Endothelial cell of umbilical vein (primary cell): Measurements from ENCODE around the gene SLC35B2. TPM values are rescaled to one million over a fixed set of nuclear protein-coding genes. Genes with fewer than 3 reads are reported as not detected.

Source experiments
- BruUV-seq: library from RNA; stranded (reverse); fragments of 400-500 nt; replicated peaks from 2 replicates; lab custom pipeline; 2021; lab: Mats Ljungman, UMichigan
- CTCF ChIA-PET: fragments of 300-600, 350-600 bp; sonication (Branson Sonifier 250); formaldehyde crosslinking; loops from one replicate; lab custom pipeline; 2021; ENCODE audit warnings: antibody characterized with exemption, inconsistent platforms; lab: Charles Lee
- POLR2A ChIA-PET: fragments of 300-600, 350-600 bp; sonication (Branson Sonifier 250); formaldehyde crosslinking; loops from one replicate; lab custom pipeline; 2021; ENCODE audit warnings: antibody characterized with exemption, inconsistent platforms; lab: Charles Lee
- DNase-seq: peaks from one replicate; pipeline ENCODE4 v3.0.0-alpha.2; 2011; ENCODE audit warnings: low read depth, low spot score
- FAIRE-seq: peaks from 2 replicates; lab custom pipeline; 2011; peaks lifted over from hg19 to GRCh38; lab: Jason Lieb, UNC
- H2AFZ ChIP-seq: 2 replicates; pipeline ENCODE4 v1.6.0; 2012; ENCODE audit warnings: low read depth, low read length, control low read depth, inconsistent platforms
- H3K27ac ChIP-seq: 2 replicates; pipeline ENCODE4 v1.5.1; 2011; ENCODE audit warnings: low read depth, mild to moderate bottlenecking, control low read depth, low read length, moderate library complexity; ENCODE audit not compliant: insufficient read depth
- H3K27me3 ChIP-seq, 2 experiments: 2 replicates each; pipeline versions ENCODE4 v1.6.0 to v1.6.1; 2011; ENCODE audit warnings: low read length in 2 of 2, mixed read lengths in 1 of 2; ENCODE audit not compliant: control insufficient read depth in 2 of 2, insufficient read depth in 2 of 2
- H3K36me3 ChIP-seq, 2 experiments: 2 replicates in 1 of 2; 3 replicates in 1 of 2; pipeline ENCODE4 v1.5.1; 2011; ENCODE audit warnings: low read length in 2 of 2, mild to moderate bottlenecking in 1 of 2, moderate library complexity in 1 of 2; ENCODE audit not compliant: control insufficient read depth in 2 of 2, insufficient read depth in 2 of 2; ENCODE audit errors: extremely low read depth in 1 of 2
- H3K4me1 ChIP-seq: 3 replicates; pipeline ENCODE4 v1.5.1; 2011; ENCODE audit warnings: mild to moderate bottlenecking, low read length; ENCODE audit not compliant: control insufficient read depth, insufficient read depth; ENCODE audit errors: extremely low read depth
- H3K4me2 ChIP-seq: 2 replicates; pipeline ENCODE4 v1.6.1; 2011; ENCODE audit warnings: low read length, control low read depth, mixed read lengths; ENCODE audit not compliant: insufficient read depth
- H3K4me3 ChIP-seq, 3 experiments: fragments of 200-600 bp in 1 of 3; sonication (generic), shearing (Covaris generic) in 1 of 3; replicated peaks in 1 of 3; 2 replicates each; pipeline ENCODE4 v1.5.1; 2011 to 2016; ENCODE audit warnings: control low read depth in 3 of 3, low read length in 3 of 3, mild to moderate bottlenecking in 2 of 3, inconsistent platforms in 1 of 3, low read depth in 1 of 3, moderate library complexity in 1 of 3; ENCODE audit not compliant: insufficient read depth in 1 of 3
- H3K79me2 ChIP-seq: 2 replicates; pipeline ENCODE4 v1.6.0; 2012; ENCODE audit warnings: low read length, inconsistent platforms; ENCODE audit not compliant: control insufficient read depth, insufficient read depth
- H3K9ac ChIP-seq: replicated peaks from 2 replicates; pipeline ENCODE3; 2011; ENCODE audit warnings: low read length, control low read depth; ENCODE audit not compliant: insufficient read depth; ENCODE audit errors: extremely low read depth
- H3K9me1 ChIP-seq: replicated peaks from 3 replicates; pipeline ENCODE4 v1.6.0; 2011; ENCODE audit warnings: mild to moderate bottlenecking, low read length; ENCODE audit not compliant: control insufficient read depth, insufficient read depth; ENCODE audit errors: extremely low read depth
- H3K9me3 ChIP-seq: replicated peaks from 2 replicates; pipeline ENCODE4 v1.5.1; 2012; ENCODE audit warnings: low read length, inconsistent platforms; ENCODE audit not compliant: control insufficient read depth, insufficient read depth
- H4K20me1 ChIP-seq: replicated peaks from 2 replicates; pipeline ENCODE3; 2011; ENCODE audit warnings: mild to moderate bottlenecking, low read length; ENCODE audit not compliant: control insufficient read depth, insufficient read depth; ENCODE audit errors: extremely low read depth
- CTCF ChIP-seq, 2 donors: IDR thresholded peaks; 1 replicate in 1 of 2; 2 replicates in 1 of 2; pipeline ENCODE4 v1.5.1; 2011; ENCODE audit warnings: low read length in 2 of 2, mild to moderate bottlenecking in 2 of 2, moderate library complexity in 2 of 2, control low read depth in 1 of 2, inconsistent platforms in 1 of 2, low read depth in 1 of 2; ENCODE audit not compliant: insufficient read depth in 1 of 2; ENCODE audit errors: extremely low read depth in 1 of 2
- EZH2 ChIP-seq: IDR thresholded peaks from 2 replicates; pipeline ENCODE4 v1.6.1; 2012; ENCODE audit warnings: borderline replicate concordance, low read depth, mild to moderate bottlenecking, moderate library complexity, low read length, inconsistent platforms; ENCODE audit not compliant: severe bottlenecking
- POLR2A ChIP-seq: IDR thresholded peaks from 2 replicates; pipeline ENCODE4 v1.6.1; 2012; ENCODE audit warnings: low read depth, mild to moderate bottlenecking, control low read depth, low read length
- dilution Hi-C: fragments of 300-500 bp; cut with MboI; formaldehyde crosslinking; loops from one replicate; pipeline ENCODE4 v1.15.0; 2019; ENCODE audit warnings: low sequenced_read_pairs; ENCODE audit not compliant: extremely low pct_ligation_motif_present
- intact Hi-C: fragments of 100-400 bp; cut with micrococcal nuclease; formaldehyde crosslinking; loops from one replicate; pipeline ENCODE4 v1.10.0; 2022
- polyA plus RNA-seq, 4 experiments: library from polyadenylated mRNA; depleted of rRNA in 3 of 4; stranded (reverse) in 3 of 4; unstranded in 1 of 4; fragments of >200 nt; gene quantifications; 2 replicates each; pipeline versions ENCODE4 v1.2.1 to v1.2.3, GENCODE V29; 2011 to 2012; ENCODE audit warnings: missing spikeins in 1 of 4
- total RNA-seq: library from RNA; stranded (reverse); gene quantifications from 2 replicates; pipeline ENCODE4 v1.2.3, GENCODE V29; 2021

Gene SLC35B2
- total and polyA plus RNA-seq, 2 donors (not counting 3 experiments of a cell fraction or from before 2014, with no cell fraction given) = 53.4 to 112 TPM

- BruUV-seq = TSS peak; percentile 8
- H4K20me1 ChIP-seq = no peaks in the 10 kb centered on the region
- ChIA-PET POLR2A (interaction anchor here (1.1 to 1.3 kb wide), 2 partner anchors 9 to 65 kb away, joined by 4 to 6 read pairs; partner anchors contain the start of gene HSP90AB1), CTCF (interaction anchor here (0.7 to 7.2 kb wide), 17 partner anchors 8 to 143 kb away, joined by 3 to 148 read pairs (median 4); partner anchors contain the start of genes HSP90AB1, SLC29A1 and SLC35B2)
- dilution Hi-C loops = loop anchor here (10.0 kb wide), 1 partner anchor 133 kb away; no protein-coding TSS in a partner anchor
- no peaks in the 10 kb centered on the region for H3K27me3 ChIP-seq
- peak overlapping the region; percentile 14 for H3K4me2 ChIP-seq
- H3K9me1 ChIP-seq = no peaks in the 10 kb centered on the region
- intact Hi-C loops = loop anchor here (1.0 kb wide), 4 partner anchors 8 to 134 kb away; partner anchors contain the start of gene NFKBIE
- FAIRE-seq = peak; percentile 33
- peak overlapping the region; percentile 70 for H3K27ac ChIP-seq
- H3K36me3 ChIP-seq = peaks cover 9 to 15% of the 10 kb centered on the region in 2 experiments
- DNase-seq = peak; percentile 67
- H3K79me2 ChIP-seq = no peaks in the 10 kb centered on the region
- peaks cover 41% of the 10 kb centered on the region for H3K4me1 ChIP-seq
- H3K9me3 ChIP-seq = no peaks in the 10 kb centered on the region
- H2AFZ ChIP-seq = no peak overlapping the region
- peak overlapping the region in 1 of 3 experiments; percentile 35 for H3K4me3 ChIP-seq
- peak overlapping the region; percentile 64 for H3K9ac ChIP-seq
- peak; percentile 99 for TF ChIP-seq CTCF (IDR thresholded peaks at IDR 0.05; ENCODE audit: extremely low read depth in 1 of 2, insufficient read depth in 1 of 2, low read depth in 1 of 2, low read length in 2 of 2)
- peak; percentile 13 for TF ChIP-seq POLR2A
- TF ChIP-seq EZH2 = no peak
Observed at GRCh38 chr6:44237813-44238433, 19.4 kb downstream of the SLC35B2 start.
